GM10248 (cell line): ENCODE data around the gene UQCRQ.

Source experiments
- CTCF ChIA-PET: fragments of 300-600 bp; sonication (Branson Sonifier 250); formaldehyde crosslinking; extraction: SDS; loops from one replicate; lab custom pipeline; 2021; ENCODE audit warnings: antibody characterized with exemption; lab: Yijun Ruan, JAX
- POLR2A ChIA-PET: fragments of 350-650 bp; sonication (Branson Sonifier 250); formaldehyde crosslinking; extraction: SDS; loops from one replicate; lab custom pipeline; 2020; ENCODE audit warnings: antibody characterized with exemption; lab: Yijun Ruan, JAX
- DNase-seq: peaks from one replicate; pipeline ENCODE4 v3.0.0; 2012; ENCODE audit errors: extremely low spot score
- TF ChIP-seq, protein P1 (sequence below): IDR thresholded peaks from 2 replicates; pipeline ENCODE4 v1.5.1; 2012; ENCODE audit warnings: mild to moderate bottlenecking, low read depth; ENCODE audit errors: extremely low read depth, missing control alignments, control extremely low read depth

Gene UQCRQ

GRCh38 chr5:132866342-132867045 is at the start of gene UQCRQ, which contains the start of gene GDF9:
UQCRQ (plus strand) TSS chr5:132866642; CDS start chr5:132866882, 240 bp downstream.
GDF9 (minus strand) TSS chr5:132866469; CDS start chr5:132864533, 1,936 bp downstream.
- TF ChIP-seq, protein P1, sequence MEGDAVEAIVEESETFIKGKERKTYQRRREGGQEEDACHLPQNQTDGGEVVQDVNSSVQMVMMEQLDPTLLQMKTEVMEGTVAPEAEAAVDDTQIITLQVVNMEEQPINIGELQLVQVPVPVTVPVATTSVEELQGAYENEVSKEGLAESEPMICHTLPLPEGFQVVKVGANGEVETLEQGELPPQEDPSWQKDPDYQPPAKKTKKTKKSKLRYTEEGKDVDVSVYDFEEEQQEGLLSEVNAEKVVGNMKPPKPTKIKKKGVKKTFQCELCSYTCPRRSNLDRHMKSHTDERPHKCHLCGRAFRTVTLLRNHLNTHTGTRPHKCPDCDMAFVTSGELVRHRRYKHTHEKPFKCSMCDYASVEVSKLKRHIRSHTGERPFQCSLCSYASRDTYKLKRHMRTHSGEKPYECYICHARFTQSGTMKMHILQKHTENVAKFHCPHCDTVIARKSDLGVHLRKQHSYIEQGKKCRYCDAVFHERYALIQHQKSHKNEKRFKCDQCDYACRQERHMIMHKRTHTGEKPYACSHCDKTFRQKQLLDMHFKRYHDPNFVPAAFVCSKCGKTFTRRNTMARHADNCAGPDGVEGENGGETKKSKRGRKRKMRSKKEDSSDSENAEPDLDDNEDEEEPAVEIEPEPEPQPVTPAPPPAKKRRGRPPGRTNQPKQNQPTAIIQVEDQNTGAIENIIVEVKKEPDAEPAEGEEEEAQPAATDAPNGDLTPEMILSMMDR = no peak
- DNase-seq = peak; percentile 98
- POLR2A ChIA-PET = no interaction called here
- CTCF ChIA-PET = interaction anchor here (1.4 to 18.9 kb wide), 7 partner anchors 10 to 340 kb away, joined by 4 to 215 read pairs (median 9); partner anchors contain the start of gene SHROOM1

DNA sequence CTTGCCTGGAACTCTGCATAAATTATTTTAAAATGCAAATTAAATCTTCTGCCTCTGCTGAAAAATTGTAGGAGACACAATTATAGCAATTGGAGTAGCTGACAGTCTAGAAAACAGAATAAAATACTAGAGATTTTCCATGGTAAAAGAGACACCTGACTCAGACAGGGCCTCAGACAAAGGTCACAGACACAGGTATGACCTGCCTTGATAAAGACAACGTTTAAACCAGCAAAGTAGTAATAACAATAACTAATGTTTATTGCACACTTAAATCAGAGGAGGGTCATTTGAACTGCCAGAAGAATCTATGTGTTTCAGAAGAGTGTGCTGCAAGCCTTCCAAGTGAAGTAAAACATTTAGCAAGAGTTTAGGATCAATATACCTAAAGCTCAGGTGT is 49.4 kb upstream of the UQCRQ start:
- ChIA-PET POLR2A (interaction anchor here (1.5 kb wide), 1 partner anchor 326 kb away, joined by 3 read pairs; the partner anchor contains the start of gene IRF1), CTCF (interaction anchor here (0.6 to 9.3 kb wide), 15 partner anchors 9 to 429 kb away, joined by 3 to 98 read pairs (median 5); partner anchors contain the start of gene SHROOM1)
- TF ChIP-seq, protein P1 = no peak
- no peak for DNase-seq

DNA sequence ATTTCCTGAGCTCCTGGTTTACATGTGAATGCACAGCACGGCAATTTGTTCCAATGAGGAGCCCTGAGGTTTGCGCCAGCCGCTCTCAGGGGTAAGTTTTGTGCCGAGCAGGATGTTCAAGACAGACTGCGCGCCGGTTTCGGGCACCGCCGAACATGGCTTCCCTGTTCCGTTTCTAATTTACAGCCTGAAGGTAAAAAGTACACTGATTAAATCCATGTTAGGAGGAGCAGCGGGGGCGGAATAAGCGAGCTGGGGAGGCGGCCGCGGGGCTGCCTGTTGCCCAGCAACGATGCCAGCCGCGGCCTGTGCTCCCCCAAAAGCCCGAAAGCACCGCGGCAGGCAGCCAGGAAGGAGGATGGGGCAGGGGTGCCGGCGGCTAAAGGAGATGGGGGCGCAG is 47.0 kb upstream of the UQCRQ start:
- ChIA-PET POLR2A (interaction anchor here (0.6 to 1.0 kb wide), 2 partner anchors 10 to 329 kb away, joined by 3 read pairs; partner anchors contain the start of gene IRF1), CTCF (interaction anchor here (0.6 to 9.3 kb wide), 65 partner anchors 10 to 450 kb away, joined by 3 to 98 read pairs (median 6); partner anchors contain the start of genes CCNI2, IL4, IRF1 and KIF3A)
- no peak for DNase-seq
- TF ChIP-seq, protein P1 = no peak

- TF ChIP-seq, protein P1 = peak; percentile 88
- POLR2A ChIA-PET = interaction anchor here (0.6 to 1.0 kb wide), 3 partner anchors 9 to 330 kb away, joined by 3 to 4 read pairs (median 3); partner anchors contain the start of genes CCNI2 and IRF1
- CTCF ChIA-PET = interaction anchor here (0.6 to 9.3 kb wide), 83 partner anchors 11 to 451 kb away, joined by 3 to 98 read pairs (median 5); partner anchors contain the start of genes CCNI2, IL4, IRF1 and KIF3A
- DNase-seq = peak; percentile 90
Measured at GRCh38 chr5:132820162-132820754, 46.2 kb upstream of the UQCRQ start.

DNA sequence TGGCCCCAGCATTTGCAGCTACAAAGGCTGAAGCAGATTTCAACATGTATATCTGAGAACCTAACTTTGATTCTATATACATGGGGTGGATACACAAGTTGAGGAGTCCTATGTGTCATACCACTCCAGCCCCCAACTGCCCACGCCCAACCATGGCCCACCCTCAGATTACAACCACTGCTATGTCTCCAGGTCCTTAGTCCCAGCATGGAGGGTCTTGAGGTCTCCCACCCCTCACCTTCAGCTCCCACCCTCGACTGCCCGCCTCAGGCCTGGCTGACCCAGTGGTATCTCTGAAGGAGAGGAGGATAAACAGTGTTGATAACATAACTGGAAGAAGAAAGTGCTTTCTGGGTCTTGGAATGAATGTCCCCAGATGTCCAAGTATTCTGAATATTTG is 45.1 kb upstream of the UQCRQ start:
- POLR2A ChIA-PET = no interaction called here
- no peak for DNase-seq

DNA sequence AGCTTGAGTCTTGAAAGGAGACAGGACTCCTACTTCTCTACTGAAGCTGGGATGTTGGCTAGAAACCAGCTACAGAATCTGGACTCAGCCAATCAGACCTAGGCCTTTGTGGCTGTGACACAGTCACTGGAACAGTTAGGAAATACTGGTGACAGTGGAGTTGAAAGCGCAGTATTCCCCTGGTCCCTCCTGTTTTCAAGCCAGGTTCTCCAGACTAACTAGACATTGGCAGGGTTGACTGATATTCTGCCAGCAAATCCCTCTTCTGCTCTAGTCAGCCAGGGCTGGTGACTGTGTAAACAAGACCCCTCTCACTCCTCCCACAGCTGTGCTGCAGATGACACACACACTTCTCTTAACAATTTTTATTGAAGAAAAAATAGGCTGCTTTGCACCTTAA is 44.7 kb upstream of the UQCRQ start:
- no peak for DNase-seq
- TF ChIP-seq, protein P1 = no peak
- ChIA-PET POLR2A (no interaction called here), CTCF (interaction anchor here (1.5 to 9.3 kb wide), 16 partner anchors 10 to 434 kb away, joined by 3 to 98 read pairs (median 14); partner anchors contain the start of genes IRF1, SEPTIN8 and SHROOM1)

More for the DNA sequence above, 45.1 kb upstream of the UQCRQ start:
- TF ChIP-seq, protein P1 = no peak
- CTCF ChIA-PET = interaction anchor here (1.1 to 9.3 kb wide), 36 partner anchors 10 to 438 kb away, joined by 3 to 98 read pairs (median 9); partner anchors contain the start of genes IRF1, KIF3A, SEPTIN8 and SHROOM1
